Measurements from ENCODE around the gene CARM1.

Gene CARM1

DNA sequence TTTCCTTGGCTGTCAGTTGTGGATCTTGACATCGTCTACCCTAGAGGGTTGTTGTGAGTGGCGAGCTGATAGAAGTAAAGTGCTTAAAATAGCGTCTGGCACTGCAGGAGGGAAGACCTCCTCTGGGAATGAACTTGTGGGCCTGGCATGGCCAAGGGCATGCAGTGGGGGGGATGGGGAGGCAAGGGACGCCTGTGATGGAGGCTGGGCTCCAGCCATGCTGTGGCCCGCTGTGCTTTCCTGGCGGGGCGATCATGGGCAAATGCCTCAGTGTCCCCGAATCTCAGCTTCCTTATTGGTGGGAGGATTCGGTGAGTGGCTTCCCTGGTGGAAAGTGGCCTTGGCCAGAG lies 10.7 kb downstream of the CARM1 start:
- Histone ChIP-seq H3K27me3 (ENCODE audit: insufficient read depth, poor library complexity, severe bottlenecking) (no peaks in the 10 kb centered on the region), H3K4me3 (ENCODE audit: severe bottlenecking) (no peak overlapping the region), H3K9me3 (ENCODE audit: severe bottlenecking) (no peaks in the 10 kb centered on the region), H3K36me3 (ENCODE audit: low read depth) (no peaks in the 10 kb centered on the region), H3K27ac (ENCODE audit: poor library complexity, severe bottlenecking) (no peak overlapping the region), H3K4me1 (ENCODE audit: insufficient read depth, poor library complexity, severe bottlenecking) (peaks cover 6% of the 10 kb centered on the region)
- DNase-seq (ENCODE audit: low spot score) (no peak), ATAC-seq (ENCODE audit: low read depth) (no peak)
- TF ChIP-seq, protein P1, sequence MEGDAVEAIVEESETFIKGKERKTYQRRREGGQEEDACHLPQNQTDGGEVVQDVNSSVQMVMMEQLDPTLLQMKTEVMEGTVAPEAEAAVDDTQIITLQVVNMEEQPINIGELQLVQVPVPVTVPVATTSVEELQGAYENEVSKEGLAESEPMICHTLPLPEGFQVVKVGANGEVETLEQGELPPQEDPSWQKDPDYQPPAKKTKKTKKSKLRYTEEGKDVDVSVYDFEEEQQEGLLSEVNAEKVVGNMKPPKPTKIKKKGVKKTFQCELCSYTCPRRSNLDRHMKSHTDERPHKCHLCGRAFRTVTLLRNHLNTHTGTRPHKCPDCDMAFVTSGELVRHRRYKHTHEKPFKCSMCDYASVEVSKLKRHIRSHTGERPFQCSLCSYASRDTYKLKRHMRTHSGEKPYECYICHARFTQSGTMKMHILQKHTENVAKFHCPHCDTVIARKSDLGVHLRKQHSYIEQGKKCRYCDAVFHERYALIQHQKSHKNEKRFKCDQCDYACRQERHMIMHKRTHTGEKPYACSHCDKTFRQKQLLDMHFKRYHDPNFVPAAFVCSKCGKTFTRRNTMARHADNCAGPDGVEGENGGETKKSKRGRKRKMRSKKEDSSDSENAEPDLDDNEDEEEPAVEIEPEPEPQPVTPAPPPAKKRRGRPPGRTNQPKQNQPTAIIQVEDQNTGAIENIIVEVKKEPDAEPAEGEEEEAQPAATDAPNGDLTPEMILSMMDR (IDR thresholded peaks at IDR 0.05; ENCODE audit: poor library complexity, severe bottlenecking): no peak

DNA sequence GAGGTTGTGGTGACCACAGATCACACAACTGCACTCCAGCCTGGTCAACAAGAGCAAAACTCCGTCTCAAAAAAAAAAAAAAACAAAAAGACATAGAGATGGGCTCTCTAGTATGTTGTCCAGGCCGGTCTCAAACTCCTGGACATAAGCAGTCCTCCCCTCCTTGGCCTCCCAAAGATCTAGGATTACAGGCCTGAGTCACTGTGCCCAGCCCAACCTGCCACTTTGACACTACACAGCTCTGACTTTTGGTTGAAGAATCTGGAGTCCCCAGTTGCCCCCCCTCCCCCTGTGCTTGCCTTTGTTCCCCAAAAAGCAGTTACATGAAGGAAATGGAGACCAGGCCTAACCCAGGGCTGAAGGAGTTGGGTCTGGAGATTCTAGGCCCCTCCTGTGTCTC lies 12.9 kb downstream of the CARM1 start:
- Histone ChIP-seq H3K27ac (ENCODE audit: poor library complexity, severe bottlenecking) (no peak overlapping the region), H3K4me1 (ENCODE audit: insufficient read depth, poor library complexity, severe bottlenecking) (peaks cover 2% of the 10 kb centered on the region), H3K36me3 (ENCODE audit: low read depth) (no peaks in the 10 kb centered on the region), H3K27me3 (ENCODE audit: insufficient read depth, poor library complexity, severe bottlenecking) (no peaks in the 10 kb centered on the region), H3K9me3 (ENCODE audit: severe bottlenecking) (no peaks in the 10 kb centered on the region), H3K4me3 (ENCODE audit: severe bottlenecking) (no peak overlapping the region)
- DNase-seq (ENCODE audit: low spot score) (no peak), ATAC-seq (ENCODE audit: low read depth) (peak; percentile 66)
- TF ChIP-seq, protein P1 (IDR thresholded peaks at IDR 0.05; ENCODE audit: poor library complexity, severe bottlenecking): no peak

DNA sequence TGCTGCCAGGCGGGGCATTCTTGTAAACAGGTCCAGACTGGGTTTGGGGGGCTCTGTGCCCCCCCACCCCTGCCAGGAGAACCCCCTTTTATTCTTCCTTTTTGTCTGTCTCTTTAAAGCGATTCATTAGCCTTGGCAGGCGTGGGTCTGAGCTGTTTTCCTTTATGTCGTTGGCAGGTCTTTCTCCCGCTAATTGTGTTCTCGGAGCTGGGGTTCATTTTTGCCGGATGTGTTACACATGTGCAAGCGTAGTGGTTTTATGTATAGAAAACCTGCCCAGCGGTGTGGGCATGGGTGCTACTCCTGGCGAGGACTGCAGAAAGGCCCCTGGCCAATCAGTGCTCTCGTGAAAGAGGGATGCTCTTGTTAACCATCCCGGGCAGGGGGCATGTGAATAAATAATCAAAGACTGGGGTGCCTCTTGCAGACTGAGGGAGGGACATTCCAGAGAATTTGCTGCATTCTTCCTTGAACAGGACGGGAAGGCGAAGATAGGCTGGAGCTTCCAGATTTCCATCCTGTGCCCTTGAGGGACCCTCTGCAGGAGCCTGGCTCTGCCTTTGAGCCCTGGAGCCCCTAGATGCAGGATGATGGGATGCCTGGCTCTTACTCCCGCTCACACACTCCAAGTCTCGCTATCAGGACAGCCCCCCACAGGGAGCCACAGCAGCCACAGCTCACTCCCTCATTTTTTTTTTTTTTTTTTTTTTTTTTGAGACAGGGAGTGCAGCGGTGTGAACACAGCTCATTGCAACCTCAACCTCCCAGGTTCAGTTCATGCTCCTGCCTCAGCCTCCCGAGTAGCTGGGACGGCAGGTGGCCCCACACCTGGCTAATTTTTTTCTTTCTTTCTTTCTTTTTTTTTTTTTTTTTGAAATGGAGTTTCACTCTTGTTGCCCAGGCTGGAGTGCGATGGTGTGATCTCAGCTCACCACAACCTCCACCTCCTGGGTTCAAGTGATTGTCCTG lies 14.1 kb downstream of the CARM1 start:
- Histone ChIP-seq H3K4me1 (ENCODE audit: insufficient read depth, poor library complexity, severe bottlenecking) (no peaks in the 10 kb centered on the region), H3K9me3 (ENCODE audit: severe bottlenecking) (no peaks in the 10 kb centered on the region), H3K36me3 (ENCODE audit: low read depth) (no peaks in the 10 kb centered on the region), H3K27ac (ENCODE audit: poor library complexity, severe bottlenecking) (no peak overlapping the region), H3K27me3 (ENCODE audit: insufficient read depth, poor library complexity, severe bottlenecking) (no peaks in the 10 kb centered on the region), H3K4me3 (ENCODE audit: severe bottlenecking) (no peak overlapping the region)
- DNase-seq (ENCODE audit: low spot score): no peak
- ATAC-seq (ENCODE audit: low read depth): no peak
- TF ChIP-seq, protein P1 (IDR thresholded peaks at IDR 0.05; ENCODE audit: poor library complexity, severe bottlenecking): no peak

DNA sequence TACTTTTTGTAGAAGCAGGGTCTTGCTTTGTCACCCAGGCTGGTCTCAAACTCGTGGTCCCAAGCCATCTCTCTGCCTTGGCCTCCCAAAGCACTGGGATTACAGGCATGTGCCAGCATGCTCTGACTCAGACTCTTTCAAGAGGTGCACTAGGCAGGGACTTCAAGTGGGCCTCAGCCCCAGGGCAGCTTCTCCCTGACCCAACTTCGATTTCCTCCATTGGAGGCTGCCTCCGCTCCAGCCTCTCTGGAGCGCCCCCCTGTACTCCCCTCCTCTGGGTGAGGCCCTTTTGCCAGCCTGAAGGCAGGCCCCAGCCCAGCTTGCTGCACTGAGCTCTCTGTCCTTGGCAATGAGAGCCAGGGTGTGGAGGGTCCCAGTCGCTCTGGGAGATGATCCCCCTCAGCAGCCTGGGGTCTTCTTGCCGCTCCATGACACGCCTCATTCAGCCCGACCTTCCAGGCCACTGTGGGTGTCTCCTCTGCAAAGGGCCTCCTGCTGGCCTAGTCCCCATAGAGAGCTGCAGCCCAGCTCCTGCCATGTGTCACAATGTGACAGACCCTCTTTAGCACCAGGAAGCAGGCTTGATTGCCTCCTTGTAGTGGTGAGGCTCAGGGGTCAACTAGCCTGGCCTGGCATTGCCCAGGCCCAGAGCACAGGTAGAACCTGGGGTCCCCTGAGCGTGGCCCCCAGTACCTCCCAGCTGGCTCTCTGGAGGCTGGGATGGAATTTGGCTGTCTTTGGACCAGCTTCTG lies 16.4 kb downstream of the CARM1 start:
- DNase-seq (ENCODE audit: low spot score): no peak
- Histone ChIP-seq H3K9me3 (ENCODE audit: severe bottlenecking) (no peaks in the 10 kb centered on the region), H3K27ac (ENCODE audit: poor library complexity, severe bottlenecking) (no peak overlapping the region), H3K36me3 (ENCODE audit: low read depth) (no peaks in the 10 kb centered on the region), H3K4me3 (ENCODE audit: severe bottlenecking) (no peak overlapping the region), H3K27me3 (ENCODE audit: insufficient read depth, poor library complexity, severe bottlenecking) (no peaks in the 10 kb centered on the region), H3K4me1 (ENCODE audit: insufficient read depth, poor library complexity, severe bottlenecking) (no peaks in the 10 kb centered on the region)
- ATAC-seq (ENCODE audit: low read depth): 0 out of 3 replicates have a peak, but pooled peaks have one; percentile 37
- TF ChIP-seq, protein P1 (IDR thresholded peaks at IDR 0.05; ENCODE audit: poor library complexity, severe bottlenecking): no peak
